ENCODE measurements around the gene DKKL1.

- TF ChIP-seq CTCF (IDR thresholded peaks at IDR 0.05; ENCODE audit: low read depth, low read length) (no peak), EZH2phosphoT487 (IDR thresholded peaks at IDR 0.05; ENCODE audit: low read depth) (no peak)
Observed at GRCh38 chr19:49364083-49364737, 533 bp downstream of the DKKL1 start.

Measured in OCI-LY3 (cell line).